OCI-LY3 (cell line): ENCODE results near the gene AK4.

Experiments
- EZH2phosphoT487 ChIP-seq: fragments of 200-600 bp; shearing (Covaris generic); IDR thresholded peaks from 2 replicates; pipeline ENCODE4 v1.6.1; 2018; ENCODE audit warnings: antibody characterized with exemption, mixed run types, low read depth
- TF ChIP-seq, protein P1 (sequence below): fragments of 200-600, 300-600 bp; sonication (generic); IDR thresholded peaks from 2 replicates; pipeline ENCODE4 v1.5.1; 2014; ENCODE audit warnings: antibody characterized with exemption, low read length, low read depth

DNA sequence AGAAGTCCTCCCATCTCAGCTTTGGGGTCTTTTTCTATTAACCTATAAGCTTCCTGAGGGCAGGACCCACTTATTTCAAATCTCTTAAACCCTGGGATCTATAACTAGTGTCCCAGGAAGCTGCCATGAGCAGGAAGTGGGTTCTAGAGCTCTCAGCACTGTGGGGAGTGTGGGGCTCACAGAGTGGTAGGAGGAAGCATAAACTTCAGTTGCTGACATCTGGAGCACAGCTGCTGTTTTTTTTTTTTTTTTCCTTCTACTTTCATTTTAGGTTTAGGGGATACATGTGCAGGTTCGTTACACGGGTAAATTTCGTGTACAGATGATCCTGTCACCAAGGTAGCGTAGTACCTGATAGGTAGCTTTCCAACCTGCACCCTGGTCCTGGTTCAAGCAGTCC, 59.3 kb downstream of the AK4 start:
- TF ChIP-seq, protein P1, sequence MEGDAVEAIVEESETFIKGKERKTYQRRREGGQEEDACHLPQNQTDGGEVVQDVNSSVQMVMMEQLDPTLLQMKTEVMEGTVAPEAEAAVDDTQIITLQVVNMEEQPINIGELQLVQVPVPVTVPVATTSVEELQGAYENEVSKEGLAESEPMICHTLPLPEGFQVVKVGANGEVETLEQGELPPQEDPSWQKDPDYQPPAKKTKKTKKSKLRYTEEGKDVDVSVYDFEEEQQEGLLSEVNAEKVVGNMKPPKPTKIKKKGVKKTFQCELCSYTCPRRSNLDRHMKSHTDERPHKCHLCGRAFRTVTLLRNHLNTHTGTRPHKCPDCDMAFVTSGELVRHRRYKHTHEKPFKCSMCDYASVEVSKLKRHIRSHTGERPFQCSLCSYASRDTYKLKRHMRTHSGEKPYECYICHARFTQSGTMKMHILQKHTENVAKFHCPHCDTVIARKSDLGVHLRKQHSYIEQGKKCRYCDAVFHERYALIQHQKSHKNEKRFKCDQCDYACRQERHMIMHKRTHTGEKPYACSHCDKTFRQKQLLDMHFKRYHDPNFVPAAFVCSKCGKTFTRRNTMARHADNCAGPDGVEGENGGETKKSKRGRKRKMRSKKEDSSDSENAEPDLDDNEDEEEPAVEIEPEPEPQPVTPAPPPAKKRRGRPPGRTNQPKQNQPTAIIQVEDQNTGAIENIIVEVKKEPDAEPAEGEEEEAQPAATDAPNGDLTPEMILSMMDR = no peak
- TF ChIP-seq EZH2phosphoT487 = no peak
